ENCODE measurements around the gene CPN2. TPM values are rescaled to one million over a fixed set of nuclear protein-coding genes. Genes with fewer than 3 reads are reported as not detected.

The CPN2 gene
- total and polyA plus RNA-seq, 4 donors: not detected

DNA sequence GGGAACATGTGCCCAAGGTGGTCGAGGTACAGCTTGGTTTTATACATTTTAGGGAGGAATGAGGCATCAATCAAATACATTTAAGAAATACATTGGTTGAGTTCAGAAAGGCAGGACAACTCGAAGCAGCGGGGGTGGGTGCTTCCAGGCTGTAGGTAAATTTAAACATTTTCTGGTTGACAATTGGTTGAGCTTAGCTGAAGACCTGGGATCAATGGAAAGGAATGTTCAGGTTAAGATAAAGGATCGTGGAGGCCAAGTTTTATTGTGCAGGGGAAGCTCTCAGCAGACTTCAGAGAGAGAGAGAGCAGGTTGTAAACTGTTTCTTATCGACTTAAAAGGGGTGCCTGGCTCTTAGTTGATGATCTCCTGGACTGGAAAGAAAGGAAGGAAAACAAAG lies 11.3 kb downstream of the CPN2 start:
- H3K36me3 ChIP-seq (ENCODE audit: control insufficient read depth in 4 of 4, insufficient read depth in 4 of 4, low read length in 4 of 4): no peaks in the 10 kb centered on the region
- H3K4me3 ChIP-seq: no peak overlapping the region
- DNase-seq (no peak), ATAC-seq (ENCODE audit: insufficient read depth, low FRiP score) (no peak)
- no peak overlapping the region for H3K27ac ChIP-seq (ENCODE audit: low read depth in 1 of 2, low read length in 1 of 2)
- no peaks in the 10 kb centered on the region for H3K27me3 ChIP-seq (ENCODE audit: control insufficient read depth in 3 of 3, insufficient read depth in 3 of 3, low read length in 2 of 3)
- 62 to 68% methylated on average over 5 of the region's 5 CpGs for WGBS, 2 donors
- no peak overlapping the region for H3K9ac ChIP-seq (ENCODE audit: insufficient read depth in 1 of 2, low read length in 2 of 2)
- no peaks in the 10 kb centered on the region for H3K9me3 ChIP-seq (ENCODE audit: control insufficient read depth in 4 of 4, insufficient read depth in 3 of 4, low read length in 3 of 4)
- H3K4me1 ChIP-seq (ENCODE audit: control insufficient read depth in 5 of 5, insufficient read depth in 5 of 5, low read length in 5 of 5): peaks cover 0 to 5% (median 0%) of the 10 kb centered on the region in 5 donors
- TF ChIP-seq, protein P1, sequence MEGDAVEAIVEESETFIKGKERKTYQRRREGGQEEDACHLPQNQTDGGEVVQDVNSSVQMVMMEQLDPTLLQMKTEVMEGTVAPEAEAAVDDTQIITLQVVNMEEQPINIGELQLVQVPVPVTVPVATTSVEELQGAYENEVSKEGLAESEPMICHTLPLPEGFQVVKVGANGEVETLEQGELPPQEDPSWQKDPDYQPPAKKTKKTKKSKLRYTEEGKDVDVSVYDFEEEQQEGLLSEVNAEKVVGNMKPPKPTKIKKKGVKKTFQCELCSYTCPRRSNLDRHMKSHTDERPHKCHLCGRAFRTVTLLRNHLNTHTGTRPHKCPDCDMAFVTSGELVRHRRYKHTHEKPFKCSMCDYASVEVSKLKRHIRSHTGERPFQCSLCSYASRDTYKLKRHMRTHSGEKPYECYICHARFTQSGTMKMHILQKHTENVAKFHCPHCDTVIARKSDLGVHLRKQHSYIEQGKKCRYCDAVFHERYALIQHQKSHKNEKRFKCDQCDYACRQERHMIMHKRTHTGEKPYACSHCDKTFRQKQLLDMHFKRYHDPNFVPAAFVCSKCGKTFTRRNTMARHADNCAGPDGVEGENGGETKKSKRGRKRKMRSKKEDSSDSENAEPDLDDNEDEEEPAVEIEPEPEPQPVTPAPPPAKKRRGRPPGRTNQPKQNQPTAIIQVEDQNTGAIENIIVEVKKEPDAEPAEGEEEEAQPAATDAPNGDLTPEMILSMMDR (IDR thresholded peaks at IDR 0.05; ENCODE audit: control extremely low read depth, extremely low read depth): no peak

DNA sequence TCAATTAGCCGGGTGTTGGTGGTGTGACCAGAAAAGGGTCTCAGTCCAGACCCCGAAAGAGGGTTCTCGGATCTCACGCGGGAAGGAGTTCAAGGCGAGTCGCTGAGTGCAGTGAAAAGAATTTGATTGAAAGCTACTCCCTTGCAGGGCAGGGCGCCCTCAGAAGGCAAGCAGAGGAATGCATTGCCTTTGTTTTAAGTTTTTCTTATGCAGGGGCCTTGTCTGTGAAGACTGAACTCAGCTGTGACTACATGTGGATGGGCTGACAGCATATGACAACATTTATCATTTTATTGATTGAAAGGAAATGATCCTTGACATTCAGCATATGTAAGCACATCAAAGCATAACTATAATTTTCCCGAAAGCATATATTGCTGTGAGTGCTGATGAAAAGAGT lies 11.8 kb downstream of the CPN2 start:
- WGBS, 2 donors: 86 to 87% methylated on average over 9 of the region's 9 CpGs
- no peak overlapping the region for H3K9ac ChIP-seq (ENCODE audit: insufficient read depth in 1 of 2, low read length in 2 of 2)
- H3K36me3 ChIP-seq (ENCODE audit: control insufficient read depth in 4 of 4, insufficient read depth in 4 of 4, low read length in 4 of 4): no peaks in the 10 kb centered on the region
- H3K27ac ChIP-seq (ENCODE audit: low read depth in 1 of 2, low read length in 1 of 2): no peak overlapping the region
- peaks cover 0 to 5% (median 0%) of the 10 kb centered on the region in 5 donors for H3K4me1 ChIP-seq (ENCODE audit: control insufficient read depth in 5 of 5, insufficient read depth in 5 of 5, low read length in 5 of 5)
- H3K4me3 ChIP-seq: no peak overlapping the region
- ATAC-seq (ENCODE audit: insufficient read depth, low FRiP score) (no peak), DNase-seq (no peak)
- TF ChIP-seq, protein P1 (IDR thresholded peaks at IDR 0.05; ENCODE audit: control extremely low read depth, extremely low read depth): no peak
- H3K9me3 ChIP-seq (ENCODE audit: control insufficient read depth in 4 of 4, insufficient read depth in 3 of 4, low read length in 3 of 4): no peaks in the 10 kb centered on the region
- no peaks in the 10 kb centered on the region for H3K27me3 ChIP-seq (ENCODE audit: control insufficient read depth in 3 of 3, insufficient read depth in 3 of 3, low read length in 2 of 3)

DNA sequence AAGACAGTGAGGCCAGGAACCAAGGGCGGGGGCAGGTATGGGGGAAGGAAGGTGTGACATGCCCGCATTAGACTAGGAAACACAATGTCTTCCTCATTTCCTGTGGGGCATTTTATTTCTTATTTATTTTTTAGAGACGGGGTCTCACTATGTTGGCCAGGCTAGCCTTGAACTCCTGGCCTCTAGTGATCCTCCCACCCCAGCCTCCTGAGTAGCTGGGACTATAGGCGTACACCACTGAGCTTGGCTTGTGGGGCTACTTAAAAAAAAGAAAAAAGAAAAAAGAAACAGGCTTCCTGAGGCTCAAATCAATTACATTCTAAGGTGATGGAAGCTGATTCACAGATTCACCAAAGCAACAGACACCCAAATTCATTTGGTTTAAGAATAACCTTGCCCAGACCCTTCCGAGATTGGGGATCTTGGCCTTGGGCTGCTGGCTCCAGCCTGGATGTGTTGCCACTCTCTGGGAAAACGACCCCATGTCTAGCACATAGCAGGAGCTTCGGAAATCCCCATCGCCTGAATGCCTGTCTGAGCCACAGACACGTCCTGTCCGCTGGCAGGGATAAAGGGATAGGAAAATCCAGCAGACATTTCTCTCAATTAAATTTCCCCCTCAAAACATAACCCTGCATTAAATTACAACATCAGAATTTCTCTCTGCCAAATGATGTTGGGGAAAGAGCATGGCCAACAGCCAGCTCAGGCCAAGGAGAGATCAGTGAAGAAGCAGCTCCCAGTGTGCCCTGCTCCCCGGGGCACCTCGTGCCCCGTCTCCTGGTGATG lies 13.0 kb downstream of the CPN2 start:
- TF ChIP-seq, protein P1 (IDR thresholded peaks at IDR 0.05; ENCODE audit: control extremely low read depth, extremely low read depth): no peak
- Histone ChIP-seq H3K4me1 (ENCODE audit: control insufficient read depth in 5 of 5, insufficient read depth in 5 of 5, low read length in 5 of 5) (peaks cover 0 to 5% (median 2%) of the 10 kb centered on the region in 5 donors), H3K27ac (ENCODE audit: low read depth in 1 of 2, low read length in 1 of 2) (no peak overlapping the region), H3K4me3 (no peak overlapping the region), H3K9me3 (ENCODE audit: control insufficient read depth in 4 of 4, insufficient read depth in 3 of 4, low read length in 3 of 4) (no peaks in the 10 kb centered on the region), H3K9ac (ENCODE audit: insufficient read depth in 1 of 2, low read length in 2 of 2) (no peak overlapping the region), H3K36me3 (ENCODE audit: control insufficient read depth in 4 of 4, insufficient read depth in 4 of 4, low read length in 4 of 4) (no peaks in the 10 kb centered on the region), H3K27me3 (ENCODE audit: control insufficient read depth in 3 of 3, insufficient read depth in 3 of 3, low read length in 2 of 3) (peaks cover 0 to 2% (median 2%) of the 10 kb centered on the region in 3 donors)
- ATAC-seq (ENCODE audit: insufficient read depth, low FRiP score) (no peak), DNase-seq (peak; percentile 55 to 72 (median 64))
- WGBS, 2 donors: 77 to 79% methylated on average over 13 of the region's 13 CpGs

Data from lung (tissue), 12 donors.